GM12873 (cell line): ENCODE results near the gene GPN1.

ENCODE experiments used
- TF ChIP-seq, protein P1 (sequence below): IDR thresholded peaks from 2 replicates; pipeline ENCODE4 v1.5.1; 2012; ENCODE audit warnings: low read depth, mild to moderate bottlenecking, moderate library complexity, low read length, control low read depth; ENCODE audit not compliant: insufficient read depth; ENCODE audit errors: missing control alignments

The GPN1 gene

DNA sequence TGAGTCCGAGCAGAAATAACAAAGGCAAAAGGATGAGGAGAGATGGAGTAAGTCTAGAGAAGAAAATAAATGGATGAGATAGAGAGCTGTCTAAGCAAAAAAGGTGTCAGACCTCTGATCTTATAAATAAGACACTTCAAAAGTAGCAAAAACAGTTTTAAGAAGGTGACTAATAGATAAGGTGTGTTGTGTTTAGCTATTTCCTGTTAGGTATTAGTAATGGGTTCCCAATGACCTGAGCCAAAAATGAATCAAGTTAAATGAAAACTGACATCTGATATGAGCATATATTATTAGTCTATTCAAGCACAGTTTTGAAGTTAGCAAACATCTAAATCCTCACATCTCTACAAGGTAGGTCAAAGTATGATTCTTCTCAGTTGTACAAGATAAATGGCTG lies 23.9 kb downstream of the GPN1 start:
- TF ChIP-seq, protein P1, sequence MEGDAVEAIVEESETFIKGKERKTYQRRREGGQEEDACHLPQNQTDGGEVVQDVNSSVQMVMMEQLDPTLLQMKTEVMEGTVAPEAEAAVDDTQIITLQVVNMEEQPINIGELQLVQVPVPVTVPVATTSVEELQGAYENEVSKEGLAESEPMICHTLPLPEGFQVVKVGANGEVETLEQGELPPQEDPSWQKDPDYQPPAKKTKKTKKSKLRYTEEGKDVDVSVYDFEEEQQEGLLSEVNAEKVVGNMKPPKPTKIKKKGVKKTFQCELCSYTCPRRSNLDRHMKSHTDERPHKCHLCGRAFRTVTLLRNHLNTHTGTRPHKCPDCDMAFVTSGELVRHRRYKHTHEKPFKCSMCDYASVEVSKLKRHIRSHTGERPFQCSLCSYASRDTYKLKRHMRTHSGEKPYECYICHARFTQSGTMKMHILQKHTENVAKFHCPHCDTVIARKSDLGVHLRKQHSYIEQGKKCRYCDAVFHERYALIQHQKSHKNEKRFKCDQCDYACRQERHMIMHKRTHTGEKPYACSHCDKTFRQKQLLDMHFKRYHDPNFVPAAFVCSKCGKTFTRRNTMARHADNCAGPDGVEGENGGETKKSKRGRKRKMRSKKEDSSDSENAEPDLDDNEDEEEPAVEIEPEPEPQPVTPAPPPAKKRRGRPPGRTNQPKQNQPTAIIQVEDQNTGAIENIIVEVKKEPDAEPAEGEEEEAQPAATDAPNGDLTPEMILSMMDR = no peak

DNA sequence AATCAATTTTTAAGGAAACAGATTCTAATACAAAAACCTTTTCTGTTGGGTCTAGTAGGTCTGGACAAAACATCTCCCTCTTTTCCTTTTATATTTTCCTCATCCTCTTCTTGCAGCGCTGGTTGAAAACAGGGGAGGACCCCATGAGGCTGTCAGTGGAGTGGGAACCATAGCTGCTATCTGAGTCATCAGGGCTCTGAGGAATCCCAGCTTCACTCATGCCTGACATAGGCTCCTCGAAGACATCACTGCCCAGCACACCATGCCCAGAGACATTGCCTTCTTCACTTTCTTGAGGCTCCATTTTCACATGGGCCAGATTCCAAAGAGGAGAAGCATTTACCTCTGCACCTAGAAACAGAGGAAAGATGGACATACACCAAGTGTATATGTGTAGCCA lies 24.5 kb downstream of the GPN1 start:
- TF ChIP-seq, protein P1 = no peak

DNA sequence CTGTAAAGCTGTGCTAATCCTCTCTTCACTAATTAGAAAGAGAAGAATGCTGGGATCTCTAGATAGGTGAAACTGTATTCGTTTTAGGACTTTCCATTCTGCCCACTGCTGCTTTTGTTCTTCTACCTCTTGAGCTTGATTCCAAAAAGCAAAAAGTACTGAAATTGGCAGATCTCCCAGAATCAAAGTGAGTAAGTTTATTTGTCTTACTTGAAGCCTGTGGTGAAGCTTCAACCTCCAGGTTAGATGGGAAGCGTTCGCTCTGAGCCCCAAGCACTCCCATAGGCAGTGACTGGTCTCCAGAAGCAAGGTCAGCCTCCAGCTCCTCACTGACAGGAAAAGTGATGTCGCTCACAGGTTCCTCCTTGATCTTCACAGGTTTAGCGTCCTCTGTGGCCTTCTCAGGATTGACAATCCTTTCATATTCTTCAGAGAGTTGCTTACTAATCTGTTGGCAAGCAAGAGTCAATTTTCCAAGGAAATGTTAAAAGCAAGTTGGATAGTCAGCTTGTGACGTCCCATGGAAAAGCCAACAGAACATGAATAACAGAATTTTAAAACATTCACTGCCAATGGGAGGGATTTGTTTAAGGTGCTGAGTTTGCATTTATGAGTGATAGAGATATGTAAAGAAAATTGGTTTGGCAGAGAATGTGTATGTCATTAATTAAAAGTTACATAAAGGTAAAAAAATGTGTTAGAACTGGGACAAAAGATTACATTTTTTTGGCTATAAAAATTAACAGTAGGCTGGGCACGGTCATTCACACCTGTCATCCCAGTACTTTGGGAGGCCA lies 26.5 kb downstream of the GPN1 start:
- TF ChIP-seq, protein P1 = no peak

DNA sequence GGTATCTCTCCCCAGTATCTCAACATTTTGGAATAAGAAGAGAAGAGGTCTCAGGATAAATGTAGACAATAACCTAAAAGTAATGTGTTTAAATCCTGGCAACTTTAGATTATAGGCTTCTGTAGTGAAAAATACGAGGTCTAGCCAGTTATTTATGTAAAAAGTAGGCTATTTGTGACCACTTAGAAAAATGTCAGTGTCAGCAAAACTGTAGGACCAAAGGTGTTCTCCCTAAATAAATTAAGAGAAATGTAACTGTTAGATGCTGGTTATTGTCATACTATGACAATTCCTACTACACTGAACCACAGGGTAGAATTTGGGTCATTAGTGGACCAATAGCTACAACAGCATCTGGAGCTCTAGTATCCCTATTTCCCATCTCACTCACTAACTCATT lies 32.5 kb downstream of the GPN1 start:
- TF ChIP-seq, protein P1 = no peak

DNA sequence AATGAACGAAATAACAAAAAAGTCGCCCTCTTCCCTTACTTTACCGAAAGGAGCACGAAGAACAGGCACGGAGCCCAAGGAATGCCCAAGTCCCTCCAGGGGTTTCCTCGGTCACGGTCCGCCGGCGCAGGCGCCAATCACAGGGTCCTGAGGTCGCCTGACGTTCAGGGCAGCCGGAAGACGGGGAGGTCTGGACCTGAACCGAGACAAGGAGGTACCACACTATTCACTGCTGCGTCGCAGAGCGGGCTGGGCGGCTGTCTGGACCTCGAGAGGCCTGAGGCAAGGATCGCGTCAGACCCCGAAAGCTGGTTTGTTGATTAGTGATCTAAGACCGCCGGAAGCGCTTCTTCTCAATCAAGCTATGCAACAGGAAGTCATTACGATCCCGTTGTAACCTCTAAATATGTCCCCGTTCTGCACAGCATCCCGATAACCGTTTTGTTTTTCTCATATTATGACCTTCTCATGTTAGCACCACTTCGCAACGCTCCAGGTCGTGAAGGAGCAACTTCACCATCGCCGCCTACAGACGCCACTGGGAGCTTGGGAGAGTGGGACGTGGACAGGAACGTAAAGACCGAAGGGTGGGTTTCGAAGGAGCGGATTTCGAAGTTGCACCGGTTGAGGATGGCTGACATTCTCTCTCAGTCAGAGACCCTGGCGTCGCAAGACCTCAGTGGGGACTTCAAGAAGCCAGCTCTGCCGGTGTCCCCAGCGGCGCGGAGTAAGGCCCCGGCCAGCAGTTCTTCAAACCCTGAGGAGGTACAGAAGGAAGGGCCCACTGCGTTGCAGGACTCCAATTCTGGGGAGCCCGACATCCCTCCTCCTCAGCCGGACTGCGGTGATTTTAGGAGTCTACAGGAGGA lies 34.7 kb downstream of the GPN1 start, which contains the start of the genes SLC4A1AP and SUPT7L:
SLC4A1AP (plus strand) TSS at position 605 of the 869 bp plus-strand sequence; CDS start at position 631, 26 bp downstream.
SUPT7L (minus strand) TSS at position 330 of the 869 bp plus-strand sequence. CDS start 1,422 bp downstream, outside the sequence.
- TF ChIP-seq, protein P1 = no peak

DNA sequence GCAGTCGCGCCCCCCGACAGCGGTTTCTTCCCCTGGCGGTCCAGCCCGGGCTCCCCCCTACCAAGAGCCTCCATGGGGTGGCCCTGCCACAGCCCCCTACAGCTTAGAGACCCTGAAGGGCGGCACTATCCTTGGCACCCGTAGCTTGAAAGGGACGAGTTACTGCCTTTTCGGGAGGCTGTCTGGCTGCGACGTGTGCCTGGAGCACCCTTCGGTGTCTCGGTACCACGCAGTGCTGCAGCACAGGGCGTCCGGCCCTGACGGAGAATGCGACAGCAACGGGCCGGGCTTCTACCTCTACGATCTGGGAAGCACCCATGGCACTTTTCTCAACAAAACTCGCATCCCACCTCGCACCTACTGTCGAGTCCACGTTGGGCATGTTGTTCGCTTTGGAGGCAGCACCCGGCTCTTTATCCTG lies 35.3 kb downstream of the GPN1 start:
- TF ChIP-seq, protein P1 = no peak
